Muscle of back (tissue), 13 donors: ENCODE data around the gene TATDN2. TPM values are rescaled to one million over a fixed set of nuclear protein-coding genes. Genes with fewer than 3 reads are reported as not detected.
A peak's percentile ranks its signal among the peaks of the same experiment; 100 is the strongest.

ENCODE experiments used
- DNase-seq, 3 donors: peaks; one replicate each; pipeline versions ENCODE4 v3.0.0 to v3.0.0-alpha.2; 2013
- long read RNA-seq, 9 donors: transcript quantifications; one replicate each; lab custom pipeline, GENCODE V29; 2026
- polyA plus RNA-seq, 10 donors: library from polyadenylated mRNA; unstranded; fragments of 120-200 nt; gene quantifications; one replicate each; pipeline ENCODE4 v1.2.1, GENCODE V29; 2013; ENCODE audit not compliant: insufficient read length in 10 of 10

TATDN2 gene
- 10 to 100 TPM; 17.1 to 25.5 (median 20.2) TPM for polyA plus RNA-seq
- long read RNA-seq, donor 1, result 0 reads
- long read RNA-seq, donor 2, full-length matches to known transcripts, result 2 of 2 reads
- long read RNA-seq, donor 2, partial matches to known transcripts, result 0 of 2 reads
- long read RNA-seq, donor 2, other reads (novel, unspliced or antisense), result 0 of 2 reads
- long read RNA-seq, donor 3, result 0 reads
- long read RNA-seq, donor 4, full-length matches to known transcripts, result 1 of 1 reads
- long read RNA-seq, donor 4, partial matches to known transcripts, result 0 of 1 reads
- long read RNA-seq, donor 4, other reads (novel, unspliced or antisense), result 0 of 1 reads
- long read RNA-seq, donor 5, full-length matches to known transcripts, result 4 of 4 reads
- long read RNA-seq, donor 5, partial matches to known transcripts, result 0 of 4 reads
- long read RNA-seq, donor 5, other reads (novel, unspliced or antisense), result 0 of 4 reads
- long read RNA-seq, donor 6, full-length matches to known transcripts, result 1 of 1 reads
- long read RNA-seq, donor 6, partial matches to known transcripts, result 0 of 1 reads
- long read RNA-seq, donor 6, other reads (novel, unspliced or antisense), result 0 of 1 reads
- long read RNA-seq, donor 7, result 0 reads
- long read RNA-seq, donor 8, full-length matches to known transcripts, result 1 of 1 reads
- long read RNA-seq, donor 8, partial matches to known transcripts, result 0 of 1 reads
- long read RNA-seq, donor 8, other reads (novel, unspliced or antisense), result 0 of 1 reads
- long read RNA-seq, donor 9, result 0 reads

GRCh38 chr3:10248184-10248983 lies at the start of gene TATDN2:
Gene TATDN2, plus strand, starts transcription at chr3:10248459. Its CDS starts 742 bp downstream, at chr3:10249201.
- DNase-seq, result peak; percentile 96 to 98 (median 97)

DNA sequence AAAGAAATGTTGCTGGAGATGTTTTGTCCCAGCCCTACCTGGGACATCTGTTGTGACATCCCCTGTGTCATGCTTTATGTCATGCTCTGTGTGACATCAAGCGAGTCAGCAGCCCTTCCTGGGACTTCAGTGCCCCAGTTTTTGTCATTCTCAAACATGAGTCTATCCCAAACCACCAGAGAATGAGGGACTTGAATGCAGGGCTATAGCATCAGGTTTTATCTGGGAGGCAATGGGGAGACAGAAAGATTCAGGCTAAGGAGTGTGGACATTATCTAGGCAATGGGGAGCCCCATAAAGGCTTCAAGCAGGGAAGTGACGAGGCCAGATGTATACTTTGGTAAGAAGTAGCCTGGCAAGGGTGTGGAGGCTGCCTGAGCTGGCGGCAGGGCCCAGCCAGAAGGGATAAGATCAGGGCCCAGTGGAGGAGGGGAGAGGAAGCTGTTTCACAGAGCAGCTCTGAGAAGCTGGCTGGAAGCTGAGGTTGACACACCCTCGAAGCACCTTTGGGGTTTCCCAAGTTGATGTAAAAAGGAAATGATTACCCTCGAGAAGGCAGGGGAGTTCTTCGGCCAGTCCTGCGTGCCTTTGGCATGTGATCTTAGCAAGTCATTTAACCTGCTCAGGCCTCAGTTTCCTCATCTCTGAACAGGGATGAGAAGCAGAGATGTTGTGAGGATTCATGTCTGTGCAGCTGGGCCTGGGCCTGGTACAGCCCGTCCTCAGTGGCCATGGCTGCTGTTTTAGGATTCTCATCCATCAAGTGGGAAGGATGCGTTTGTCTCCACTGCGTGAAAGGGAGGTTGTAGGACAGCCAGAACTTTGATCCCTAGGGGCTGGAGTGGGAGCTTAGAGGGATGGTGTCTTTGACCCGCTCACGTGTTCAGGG lies 49.3 kb upstream of the TATDN2 start:
- peak in 1 of 3 donors; percentile 30 for DNase-seq

DNA sequence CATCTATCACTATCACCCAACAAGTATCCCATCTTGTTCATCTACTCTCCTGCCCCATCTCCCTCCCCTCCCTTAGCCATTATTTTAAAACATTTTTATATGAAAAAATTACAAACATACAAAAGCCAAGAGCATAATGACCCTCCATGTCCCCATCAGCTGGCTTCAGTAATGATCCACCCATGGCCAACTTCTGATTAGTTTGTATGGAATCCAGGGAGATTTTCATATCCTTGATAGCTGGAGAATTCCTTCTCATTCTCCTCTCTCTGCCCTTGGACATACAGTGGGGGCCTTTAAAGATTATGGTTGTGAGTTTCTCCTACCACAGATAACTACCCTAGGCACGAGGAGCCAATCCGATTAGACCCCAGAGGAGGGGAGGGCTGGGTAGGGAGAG lies 43.3 kb upstream of the TATDN2 start:
- no peak for DNase-seq

DNA sequence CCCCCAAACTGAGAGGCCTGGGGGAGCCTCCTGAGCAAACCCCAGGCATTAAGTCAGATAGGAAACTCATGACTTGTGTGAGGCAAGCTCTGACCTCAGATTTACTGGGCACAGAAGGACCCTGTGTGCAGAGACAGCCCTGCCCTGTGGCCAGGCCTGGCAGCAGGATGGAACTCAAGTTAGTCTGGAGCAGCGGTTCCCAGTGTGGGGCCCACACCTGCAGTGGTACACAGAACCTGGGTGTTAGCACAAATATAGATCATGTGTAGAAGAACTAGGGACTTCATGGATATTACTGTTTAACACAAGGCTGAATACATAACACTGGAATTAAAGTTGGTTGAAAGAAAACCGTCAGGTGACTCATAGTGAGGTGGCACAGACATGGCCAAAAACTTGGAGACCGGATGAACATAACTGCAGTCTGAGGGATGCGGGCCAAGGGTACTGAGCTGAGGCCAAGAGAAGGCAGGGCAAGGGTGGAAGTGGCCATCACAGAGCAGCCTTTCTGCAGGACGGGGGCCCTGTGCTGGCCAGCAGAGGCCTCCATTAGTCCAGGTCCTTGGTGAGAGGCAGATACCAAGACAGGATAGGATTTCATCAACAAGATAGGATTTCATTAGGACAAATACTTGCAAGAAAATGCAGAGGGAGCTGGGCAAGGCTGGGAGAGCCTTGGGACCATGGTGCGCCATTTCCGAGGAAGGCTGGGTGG lies 42.7 kb upstream of the TATDN2 start:
- DNase-seq, result peak in 1 of 3 donors; percentile 71

DNA sequence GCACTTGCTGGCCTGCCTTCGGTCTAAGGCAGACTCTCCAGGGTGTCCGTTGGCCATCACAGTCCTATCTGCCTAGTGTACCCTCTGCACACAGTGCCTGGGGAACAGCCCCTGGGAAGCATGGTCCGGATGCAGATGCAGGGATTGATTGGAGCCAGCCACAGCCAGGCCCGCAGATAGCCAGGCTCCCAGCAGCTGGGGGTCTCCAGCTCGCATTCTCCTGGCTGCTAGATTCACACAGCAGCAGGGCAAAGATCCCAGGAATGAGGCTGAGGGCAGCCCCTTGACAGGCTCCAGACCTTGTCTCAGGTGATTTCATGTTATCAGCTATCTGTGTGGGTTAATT lies 42.1 kb upstream of the TATDN2 start:
- DNase-seq, result no peak

GRCh38 chr3:10213156-10213792 lies 35.0 kb upstream of the TATDN2 start:
- DNase-seq, result no peak

GRCh38 chr3:10215578-10216368 lies 32.5 kb upstream of the TATDN2 start:
- no peak for DNase-seq

DNA sequence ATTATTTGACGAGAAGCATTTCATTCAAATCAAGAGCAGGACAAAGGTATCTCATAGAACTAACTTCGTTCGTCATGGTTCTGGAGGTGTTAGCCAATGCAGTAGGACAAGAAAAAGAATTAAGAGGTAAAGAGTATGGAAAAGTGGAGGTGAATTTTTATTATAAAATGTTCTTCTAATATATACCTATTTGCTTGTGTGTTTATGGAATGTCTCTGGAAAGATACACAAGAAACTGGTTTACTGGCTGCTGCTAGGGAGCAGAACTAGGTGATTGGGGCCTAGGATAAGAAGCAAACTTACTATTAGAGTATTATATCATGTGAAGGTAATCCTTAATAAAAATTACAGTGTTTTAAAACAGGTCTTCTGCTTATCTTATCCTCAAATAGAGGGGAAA lies 30.9 kb upstream of the TATDN2 start:
- DNase-seq, result no peak

DNA sequence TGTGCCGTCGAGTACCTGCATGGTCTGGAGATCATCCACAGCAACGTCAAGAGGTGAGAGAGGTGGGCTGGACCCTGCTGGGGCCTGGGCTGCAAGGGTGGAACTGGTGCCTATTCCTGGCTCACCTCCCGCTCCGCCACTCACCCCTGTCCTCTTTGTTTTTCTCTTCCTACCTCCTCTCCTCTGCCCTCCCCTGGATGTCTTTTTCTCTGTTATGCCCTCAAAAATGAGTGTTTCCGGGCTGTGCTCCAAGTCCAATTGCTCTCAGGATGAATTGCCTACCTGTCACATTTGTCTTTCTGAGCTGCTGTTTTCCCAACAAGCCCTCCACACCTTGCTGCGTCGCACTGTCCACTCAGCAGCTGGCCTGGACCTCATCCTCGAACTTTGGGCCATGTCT lies 28.5 kb upstream of the TATDN2 start:
- no peak for DNase-seq

GRCh38 chr3:10223676-10224639 lies 24.3 kb upstream of the TATDN2 start:
- no peak for DNase-seq

DNA sequence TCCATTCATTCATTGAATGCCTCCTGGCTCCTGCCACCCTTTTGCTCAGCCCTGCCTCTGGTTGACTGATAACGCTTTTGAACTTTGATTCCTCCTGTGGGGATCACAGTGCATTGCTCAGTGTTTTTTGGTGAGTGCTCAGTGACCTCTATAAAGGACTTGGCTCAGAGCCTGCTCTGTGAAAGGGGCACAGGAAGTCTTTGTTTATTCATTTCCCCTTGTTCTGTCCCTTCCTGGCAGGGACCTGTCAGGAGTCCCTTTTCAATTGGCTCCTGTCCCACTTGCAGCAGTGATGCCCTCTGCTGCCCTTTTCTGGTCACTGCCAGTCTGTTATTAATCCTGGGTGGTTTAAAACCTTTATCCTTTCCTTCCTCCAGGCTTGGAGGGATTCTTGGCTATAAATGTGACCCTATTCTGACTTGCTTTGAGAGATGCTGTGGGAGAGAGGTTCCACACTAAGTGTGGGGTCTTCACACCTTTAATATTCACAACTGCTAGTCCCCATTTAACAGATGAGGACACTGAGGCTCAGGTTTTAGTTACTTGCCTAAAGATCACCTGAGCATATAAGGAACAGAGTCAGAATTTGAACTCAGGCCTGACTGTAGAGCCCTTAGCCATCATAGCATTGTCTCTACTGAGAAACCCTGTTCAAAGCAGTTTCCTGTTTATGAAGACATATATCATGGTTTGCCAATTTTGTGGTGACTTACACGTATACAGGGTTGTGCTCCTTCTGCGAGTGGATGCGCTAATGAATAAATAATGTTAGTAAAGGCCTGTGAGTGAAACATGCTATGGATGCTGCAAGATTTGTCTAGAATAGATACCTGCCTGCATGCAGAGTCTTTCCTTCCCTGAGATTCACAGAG lies 23.2 kb upstream of the TATDN2 start:
- peak; percentile 49 to 72 (median 65) for DNase-seq

DNA sequence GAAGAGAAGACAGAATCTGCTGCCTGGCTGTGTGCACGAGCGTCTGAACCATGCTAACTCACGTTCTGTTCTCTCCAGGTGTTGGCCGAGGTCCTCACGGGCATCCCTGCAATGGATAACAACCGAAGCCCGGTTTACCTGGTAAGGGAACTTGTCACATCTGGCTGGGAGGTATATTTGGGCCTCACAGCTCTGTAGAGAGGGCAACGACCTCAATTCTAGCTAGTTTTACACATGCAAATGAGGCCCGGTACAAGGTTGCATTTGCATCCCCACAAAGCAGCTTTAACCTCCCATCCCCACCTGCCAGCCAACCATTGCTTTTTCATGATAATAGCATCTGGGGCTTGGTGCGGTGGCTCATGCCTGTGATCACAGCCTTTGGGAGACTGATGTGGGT lies 22.0 kb upstream of the TATDN2 start:
- no peak for DNase-seq

GRCh38 chr3:10228248-10228950 lies 19.9 kb upstream of the TATDN2 start:
- peak in 1 of 3 donors; percentile 26 for DNase-seq

DNA sequence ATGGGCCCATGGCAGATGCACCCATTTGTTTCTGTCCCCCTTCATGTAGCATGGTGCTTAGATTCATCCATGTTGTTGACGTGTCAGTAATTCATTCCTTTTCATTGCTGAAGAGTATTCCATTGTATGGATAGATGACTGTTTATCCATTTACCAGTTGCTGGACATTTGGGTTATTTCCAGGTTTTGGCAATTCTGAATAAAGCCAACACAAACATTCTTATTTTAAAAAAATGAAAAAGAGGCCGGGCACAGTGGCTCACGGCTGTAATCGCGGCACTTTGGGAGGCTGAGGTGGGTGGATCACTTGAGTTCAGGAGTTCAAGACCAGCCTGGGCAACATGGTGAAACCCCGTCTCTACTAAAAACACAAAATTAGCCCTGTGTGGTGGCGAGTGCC lies 18.7 kb upstream of the TATDN2 start:
- no peak for DNase-seq

GRCh38 chr3:10232137-10232536 lies 16.1 kb upstream of the TATDN2 start:
- DNase-seq, result peak in 2 of 3 donors; percentile 15 to 42

DNA sequence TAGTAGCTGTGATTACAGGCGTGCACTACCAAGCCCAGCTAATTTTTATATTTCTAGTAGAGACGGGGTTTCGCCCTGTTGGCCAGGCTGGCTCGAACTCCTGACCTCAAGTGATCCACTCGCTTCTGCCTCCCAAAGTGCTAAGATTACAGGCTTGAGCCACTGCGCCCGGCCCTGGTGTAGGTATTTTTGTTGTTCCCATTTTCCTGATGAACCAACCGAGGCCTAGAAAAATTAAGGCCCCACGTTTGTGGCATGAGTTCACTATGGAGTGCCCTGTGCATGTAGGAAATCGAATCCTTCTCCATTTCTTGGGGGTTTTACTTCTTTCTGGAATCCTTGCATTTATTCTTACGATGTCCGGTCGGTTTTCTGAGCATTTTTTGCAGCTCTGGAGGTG lies 14.3 kb upstream of the TATDN2 start:
- DNase-seq, result no peak
